ACC112 (cell line): ENCODE results near the gene ANKS4B.
"Not testable (repeated sequence)": the region's sequence is repeated elsewhere in the genome, so short reads cannot be mapped to it uniquely, and the experiment has no call there.

Experiments used
- H2AFZ ChIP-seq: fragments of 200-600 bp; sonication (generic); one replicate; pipeline ENCODE4 v1.6.0; 2017; ENCODE audit warnings: antibody characterized with exemption, low read length; ENCODE audit not compliant: unreplicated experiment
- H3K27ac ChIP-seq: fragments of 200-600 bp; sonication (generic); 2 replicates; pipeline ENCODE4 v1.5.1; 2014; ENCODE audit warnings: low read depth, mild to moderate bottlenecking, antibody characterized with exemption, low read length, moderate library complexity
- H3K27me3 ChIP-seq: fragments of 200-600 bp; sonication (generic); 2 replicates; pipeline ENCODE4 v1.6.1; 2014; ENCODE audit warnings: mild to moderate bottlenecking, antibody characterized with exemption, low read length, moderate library complexity, mixed read lengths; ENCODE audit not compliant: insufficient read depth
- H3K36me3 ChIP-seq: fragments of 200-600 bp; sonication (generic); 2 replicates; pipeline ENCODE4 v1.6.1; 2016; ENCODE audit warnings: mild to moderate bottlenecking, antibody characterized with exemption, low read length, moderate library complexity, mixed read lengths; ENCODE audit not compliant: insufficient read depth
- H3K4me1 ChIP-seq: fragments of 200-600 bp; sonication (generic); one replicate; pipeline ENCODE4 v1.6.1; 2016; ENCODE audit warnings: low read length, mixed read lengths; ENCODE audit not compliant: insufficient read depth, unreplicated experiment, control insufficient read depth
- H3K4me3 ChIP-seq: fragments of 200-600 bp; sonication (generic); 2 replicates; pipeline ENCODE4 v1.5.1; 2014; ENCODE audit warnings: mild to moderate bottlenecking, low read depth, low read length
- H3K79me2 ChIP-seq: fragments of 200-600 bp; sonication (generic); one replicate; pipeline ENCODE4 v1.6.0; 2016; ENCODE audit warnings: low read length; ENCODE audit not compliant: control insufficient read depth, unreplicated experiment, insufficient read depth

The ANKS4B gene

GRCh38 chr16:21239646-21240045 lies 6.1 kb downstream of the ANKS4B start:
- Histone ChIP-seq H3K36me3 (no peaks in the 10 kb centered on the region), H3K4me3 (no peak overlapping the region), H3K79me2 (no peaks in the 10 kb centered on the region), H3K27me3 (peaks cover 63% of the 10 kb centered on the region), H2AFZ (no peak overlapping the region), H3K4me1 (no peaks in the 10 kb centered on the region), H3K27ac (no peak overlapping the region)

- Histone ChIP-seq H2AFZ (no peak overlapping the region), H3K4me1 (no peaks in the 10 kb centered on the region), H3K79me2 (no peaks in the 10 kb centered on the region), H3K27ac (no peak overlapping the region), H3K4me3 (no peak overlapping the region), H3K36me3 (no peaks in the 10 kb centered on the region), H3K27me3 (peaks cover 59% of the 10 kb centered on the region)
Measured at GRCh38 chr16:21242756-21243155, 9.3 kb downstream of the ANKS4B start.

- H3K27ac ChIP-seq: no peak overlapping the region
- H3K27me3 ChIP-seq: peaks cover 60% of the 10 kb centered on the region
- no peak overlapping the region for H3K4me3 ChIP-seq
- no peaks in the 10 kb centered on the region for H3K4me1 ChIP-seq
- no peaks in the 10 kb centered on the region for H3K79me2 ChIP-seq
- H3K36me3 ChIP-seq: no peaks in the 10 kb centered on the region
- no peak overlapping the region for H2AFZ ChIP-seq
Measured at GRCh38 chr16:21244518-21245215, 11.2 kb downstream of the ANKS4B start.

GRCh38 chr16:21248179-21248578 lies 14.7 kb downstream of the ANKS4B start:
- H3K4me3 ChIP-seq, H3K79me2 ChIP-seq, H3K36me3 ChIP-seq, H2AFZ ChIP-seq, H3K4me1 ChIP-seq, H3K27ac ChIP-seq: not testable (repeated sequence)
- H3K27me3 ChIP-seq: peaks cover 79% of the 10 kb centered on the region

- Histone ChIP-seq H3K27me3 (peaks cover 79% of the 10 kb centered on the region), H3K79me2 (no peaks in the 10 kb centered on the region), H3K27ac (no peak overlapping the region)
Measured at GRCh38 chr16:21250072-21250923, 16.8 kb downstream of the ANKS4B start.

GRCh38 chr16:21253470-21253869 lies 20.0 kb downstream of the ANKS4B start:
- Histone ChIP-seq H3K79me2 (no peaks in the 10 kb centered on the region), H3K27me3 (peaks cover 82% of the 10 kb centered on the region), H3K4me1 (no peaks in the 10 kb centered on the region), H2AFZ (no peak overlapping the region), H3K4me3 (no peak overlapping the region), H3K27ac (no peak overlapping the region), H3K36me3 (no peaks in the 10 kb centered on the region)

More at GRCh38 chr16:21250072-21250923, 16.8 kb downstream of the ANKS4B start:
- Histone ChIP-seq H3K4me3 (no peak overlapping the region), H2AFZ (no peak overlapping the region), H3K4me1 (no peaks in the 10 kb centered on the region), H3K36me3 (no peaks in the 10 kb centered on the region)

GRCh38 chr16:21256636-21257035 lies 23.1 kb downstream of the ANKS4B start:
- no peak overlapping the region for H3K27ac ChIP-seq
- peaks cover 51% of the 10 kb centered on the region for H3K27me3 ChIP-seq
- no peak overlapping the region for H2AFZ ChIP-seq
- H3K36me3 ChIP-seq: no peaks in the 10 kb centered on the region
- H3K4me3 ChIP-seq: no peak overlapping the region
- H3K79me2 ChIP-seq: no peaks in the 10 kb centered on the region
- H3K4me1 ChIP-seq: peaks cover 12% of the 10 kb centered on the region

- Histone ChIP-seq H3K4me1 (peaks cover 13% of the 10 kb centered on the region), H3K79me2 (no peaks in the 10 kb centered on the region), H3K27ac (no peak overlapping the region), H3K27me3 (peaks cover 45% of the 10 kb centered on the region), H3K4me3 (no peak overlapping the region), H2AFZ (no peak overlapping the region), H3K36me3 (no peaks in the 10 kb centered on the region)
Measured at GRCh38 chr16:21257284-21257683, 23.8 kb downstream of the ANKS4B start.

- H3K27ac ChIP-seq: no peak overlapping the region
- no peaks in the 10 kb centered on the region for H3K79me2 ChIP-seq
- H3K4me1 ChIP-seq: peaks cover 20% of the 10 kb centered on the region
- H3K4me3 ChIP-seq: no peak overlapping the region
- no peak overlapping the region for H2AFZ ChIP-seq
- H3K36me3 ChIP-seq: no peaks in the 10 kb centered on the region
- peaks cover 12% of the 10 kb centered on the region for H3K27me3 ChIP-seq
Measured at GRCh38 chr16:21260870-21261791, 27.6 kb downstream of the ANKS4B start.
